OCI-LY1 (cell line): Measurements from ENCODE around the gene PBRM1.

Source experiments
- H2AFZ ChIP-seq: fragments of 200-600 bp; sonication (generic), shearing (Covaris generic); 2 replicates; pipeline ENCODE4 v1.6.0; 2014; ENCODE audit warnings: antibody characterized with exemption, mild to moderate bottlenecking, low read length
- H3F3A ChIP-seq: fragments of 200-600 bp; sonication (generic), shearing (Covaris generic); 2 replicates; pipeline ENCODE4 v1.6.0; 2014; ENCODE audit warnings: mild to moderate bottlenecking, antibody characterized with exemption, low read length, moderate library complexity; ENCODE audit not compliant: insufficient read depth
- H3K27ac ChIP-seq: fragments of 200-600 bp; sonication (generic); 2 replicates; pipeline ENCODE4 v1.5.1; 2014; ENCODE audit warnings: low read length, mixed run types, mild to moderate bottlenecking, low read depth; ENCODE audit not compliant: poor library complexity, severe bottlenecking
- H3K27me3 ChIP-seq: fragments of 200-600 bp; sonication (generic); 2 replicates; pipeline ENCODE4 v1.6.0; 2014; ENCODE audit warnings: antibody characterized with exemption, mild to moderate bottlenecking, low read length, moderate library complexity; ENCODE audit not compliant: insufficient read depth
- H3K36me3 ChIP-seq: fragments of 200-600 bp; sonication (generic); 2 replicates; pipeline ENCODE4 v1.6.1; 2014; ENCODE audit warnings: mild to moderate bottlenecking, antibody characterized with exemption, low read length, moderate library complexity, mixed read lengths; ENCODE audit not compliant: insufficient read depth
- H3K4me1 ChIP-seq: fragments of 200-600 bp; sonication (generic); 2 replicates; pipeline ENCODE4 v1.5.1; 2014; ENCODE audit warnings: mild to moderate bottlenecking, low read length, moderate library complexity; ENCODE audit not compliant: insufficient read depth, severe bottlenecking
- H3K4me2 ChIP-seq: fragments of 200-600 bp; sonication (generic), shearing (Covaris generic); 2 replicates; pipeline ENCODE4 v1.6.1; 2014; ENCODE audit warnings: low read length
- H3K4me3 ChIP-seq: fragments of 200-600 bp; sonication (generic); 2 replicates; pipeline ENCODE4 v1.5.1; 2014; ENCODE audit warnings: low read length, low read depth, mild to moderate bottlenecking, mixed read lengths; ENCODE audit not compliant: poor library complexity, severe bottlenecking
- H3K79me2 ChIP-seq: fragments of 200-600 bp; shearing (Covaris generic); 2 replicates; pipeline ENCODE4 v1.6.1; 2016; ENCODE audit warnings: mixed run types, low read length, mixed read lengths; ENCODE audit not compliant: insufficient read depth
- H3K9ac ChIP-seq: fragments of 200-600 bp; sonication (generic), shearing (Covaris generic); 2 replicates; pipeline ENCODE4 v1.6.1; 2014; ENCODE audit warnings: mild to moderate bottlenecking, low read length, mixed read lengths
- H3K9me2 ChIP-seq: fragments of 200-600 bp; sonication (generic), shearing (Covaris generic); 2 replicates; pipeline ENCODE4 v1.6.1; 2014; ENCODE audit warnings: low read depth, mild to moderate bottlenecking, low read length, mixed read lengths
- H3K9me3 ChIP-seq: fragments of 200-600 bp; shearing (Covaris generic); 2 replicates; pipeline ENCODE4 v1.6.1; 2014; ENCODE audit warnings: low read length, mixed read lengths
- H4K20me1 ChIP-seq: fragments of 200-600 bp; sonication (generic), shearing (Covaris generic); 2 replicates; pipeline ENCODE4 v1.6.0; 2016; ENCODE audit warnings: mild to moderate bottlenecking, low read length; ENCODE audit not compliant: insufficient read depth
- EZH2 ChIP-seq: fragments of 200-600 bp; sonication (generic), shearing (Covaris generic); IDR thresholded peaks from 2 replicates; pipeline ENCODE4 v1.8.0; 2017; ENCODE audit warnings: borderline replicate concordance, mixed run types, mild to moderate bottlenecking, antibody characterized with exemption, low read length, moderate library complexity, mixed read lengths
- TF ChIP-seq, protein P1 (sequence below): fragments of 200-600 bp; sonication (generic), shearing (Covaris generic); IDR thresholded peaks from 2 replicates; pipeline ENCODE4 v1.5.1; 2017; ENCODE audit warnings: mild to moderate bottlenecking, antibody characterized with exemption, low read length, moderate library complexity, mixed read lengths

The PBRM1 gene

DNA sequence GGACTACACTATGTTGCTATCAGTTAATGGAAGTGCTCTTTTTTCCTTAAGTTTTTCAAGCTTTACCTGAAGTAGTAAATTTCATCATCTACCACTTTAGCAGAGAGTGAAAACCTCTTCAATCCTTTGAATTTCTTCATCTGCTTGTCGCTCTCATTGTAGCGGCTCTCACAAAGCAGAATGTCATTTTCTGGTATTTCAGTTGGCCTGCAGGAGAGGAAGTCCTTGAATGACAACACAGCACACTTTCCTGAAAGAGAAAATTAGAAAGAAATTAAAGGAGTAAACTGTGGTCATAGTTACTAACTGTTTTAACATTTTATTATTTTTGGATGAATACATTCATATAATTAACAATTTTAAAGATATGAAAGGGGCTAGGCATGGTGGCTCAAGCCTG, 121.7 kb downstream of the PBRM1 start:
- Histone ChIP-seq H3K36me3 (peaks cover 46% of the 10 kb centered on the region), H3K4me2 (no peak overlapping the region), H4K20me1 (no peaks in the 10 kb centered on the region), H2AFZ (no peak overlapping the region), H3K79me2 (no peaks in the 10 kb centered on the region), H3K4me1 (no peaks in the 10 kb centered on the region), H3K27me3 (no peaks in the 10 kb centered on the region), H3K27ac (no peak overlapping the region), H3K9ac (no peak overlapping the region), H3F3A (no peaks in the 10 kb centered on the region), H3K9me3 (no peaks in the 10 kb centered on the region), H3K4me3 (no peak overlapping the region), H3K9me2 (no peaks in the 10 kb centered on the region)
- no peak for TF ChIP-seq EZH2
- TF ChIP-seq, protein P1, sequence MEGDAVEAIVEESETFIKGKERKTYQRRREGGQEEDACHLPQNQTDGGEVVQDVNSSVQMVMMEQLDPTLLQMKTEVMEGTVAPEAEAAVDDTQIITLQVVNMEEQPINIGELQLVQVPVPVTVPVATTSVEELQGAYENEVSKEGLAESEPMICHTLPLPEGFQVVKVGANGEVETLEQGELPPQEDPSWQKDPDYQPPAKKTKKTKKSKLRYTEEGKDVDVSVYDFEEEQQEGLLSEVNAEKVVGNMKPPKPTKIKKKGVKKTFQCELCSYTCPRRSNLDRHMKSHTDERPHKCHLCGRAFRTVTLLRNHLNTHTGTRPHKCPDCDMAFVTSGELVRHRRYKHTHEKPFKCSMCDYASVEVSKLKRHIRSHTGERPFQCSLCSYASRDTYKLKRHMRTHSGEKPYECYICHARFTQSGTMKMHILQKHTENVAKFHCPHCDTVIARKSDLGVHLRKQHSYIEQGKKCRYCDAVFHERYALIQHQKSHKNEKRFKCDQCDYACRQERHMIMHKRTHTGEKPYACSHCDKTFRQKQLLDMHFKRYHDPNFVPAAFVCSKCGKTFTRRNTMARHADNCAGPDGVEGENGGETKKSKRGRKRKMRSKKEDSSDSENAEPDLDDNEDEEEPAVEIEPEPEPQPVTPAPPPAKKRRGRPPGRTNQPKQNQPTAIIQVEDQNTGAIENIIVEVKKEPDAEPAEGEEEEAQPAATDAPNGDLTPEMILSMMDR = no peak

DNA sequence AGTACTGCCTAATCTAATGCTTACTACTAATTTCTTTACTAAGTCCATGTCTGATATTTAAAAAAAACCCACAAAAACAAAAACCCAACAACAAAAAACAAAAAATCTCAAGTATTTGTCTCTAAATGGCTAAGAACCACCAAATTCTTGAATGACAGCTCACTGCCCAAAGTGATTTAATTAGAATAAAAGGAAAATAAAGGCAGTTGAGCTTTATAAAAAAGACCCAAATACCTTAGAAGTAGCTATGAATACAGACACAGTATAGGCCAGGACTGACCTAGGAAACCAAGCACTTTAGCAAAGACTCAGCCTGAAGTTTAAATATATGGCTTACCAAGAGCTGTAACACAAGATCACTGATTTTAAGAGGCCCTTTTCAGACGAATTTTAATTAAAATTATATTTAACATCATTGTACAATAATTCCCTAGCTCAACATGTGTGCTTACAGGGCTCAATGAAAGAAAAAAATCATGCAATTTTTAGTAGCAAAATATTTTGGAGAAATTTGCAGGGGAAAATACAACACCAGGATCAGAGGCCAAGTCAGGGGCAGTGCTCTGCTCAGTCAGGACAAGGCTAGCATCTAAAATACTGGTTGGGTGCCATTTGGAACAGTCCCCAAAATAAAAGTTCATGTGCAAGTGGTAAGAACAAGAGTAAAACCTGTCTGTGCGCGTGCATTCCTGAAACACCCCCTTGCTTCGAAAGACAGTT, 124.5 kb downstream of the PBRM1 start:
- no peaks in the 10 kb centered on the region for H4K20me1 ChIP-seq
- H2AFZ ChIP-seq = no peak overlapping the region
- H3F3A ChIP-seq = no peaks in the 10 kb centered on the region
- no peak overlapping the region for H3K9ac ChIP-seq
- H3K4me3 ChIP-seq = no peak overlapping the region
- no peaks in the 10 kb centered on the region for H3K79me2 ChIP-seq
- TF ChIP-seq, protein P1 = no peak
- TF ChIP-seq EZH2 = no peak
- H3K9me2 ChIP-seq = no peaks in the 10 kb centered on the region
- no peaks in the 10 kb centered on the region for H3K27me3 ChIP-seq
- peaks cover 59% of the 10 kb centered on the region for H3K36me3 ChIP-seq
- no peaks in the 10 kb centered on the region for H3K4me1 ChIP-seq
- no peak overlapping the region for H3K4me2 ChIP-seq
- H3K9me3 ChIP-seq = no peaks in the 10 kb centered on the region
- H3K27ac ChIP-seq = no peak overlapping the region

DNA sequence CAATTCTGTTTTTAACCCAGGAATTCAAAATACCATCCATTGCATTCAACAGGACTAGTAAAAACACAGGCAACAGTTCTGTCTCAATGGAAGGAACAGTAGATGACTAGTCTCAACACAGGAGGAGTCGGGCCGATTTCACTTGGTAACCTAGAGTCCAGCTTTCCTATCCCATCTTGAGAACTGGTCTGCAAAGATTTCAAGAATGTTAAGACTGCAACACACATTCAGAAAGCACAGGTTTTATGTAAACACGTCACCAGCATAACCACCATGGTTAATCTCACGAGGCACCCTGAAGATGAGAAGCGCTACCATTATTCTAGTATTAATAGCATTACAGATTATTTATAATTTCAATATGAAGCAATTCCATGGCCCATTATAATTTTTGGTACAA, 127.3 kb downstream of the PBRM1 start:
- Histone ChIP-seq H3K36me3 (peaks cover 74% of the 10 kb centered on the region), H3K27ac (no peak overlapping the region), H3K9ac (no peak overlapping the region)

More for the DNA sequence above, 127.3 kb downstream of the PBRM1 start:
- H3K4me2 ChIP-seq = no peak overlapping the region
- no peak overlapping the region for H3K4me3 ChIP-seq
- no peaks in the 10 kb centered on the region for H3K79me2 ChIP-seq
- H3K9me3 ChIP-seq = no peaks in the 10 kb centered on the region
- H3K9me2 ChIP-seq = no peaks in the 10 kb centered on the region
- H3K4me1 ChIP-seq = no peaks in the 10 kb centered on the region
- TF ChIP-seq, protein P1 = no peak
- no peak for TF ChIP-seq EZH2
- no peaks in the 10 kb centered on the region for H3F3A ChIP-seq
- H2AFZ ChIP-seq = no peak overlapping the region
- H4K20me1 ChIP-seq = no peaks in the 10 kb centered on the region
- H3K27me3 ChIP-seq = no peaks in the 10 kb centered on the region
